GM23338 (cell line): Measurements from ENCODE around the gene MPST. TPM values are rescaled to one million over a fixed set of nuclear protein-coding genes. Genes with fewer than 3 reads are reported as not detected.
A peak's percentile ranks its signal among the peaks of the same experiment; 100 is the strongest.

Experiments used
- ATAC-seq: fragments of 200-7000 bp; cut with Tn5 transposase; 3 replicates; pipeline ENCODE4 v1.9.1; 2020
- DNase-seq: peaks from one replicate; pipeline ENCODE4 v3.0.0-alpha.2; 2015; ENCODE audit warnings: low spot score
- H2AFZ ChIP-seq: fragments of 200-600 bp; sonication (generic); 2 replicates; pipeline ENCODE4 v1.8.0; 2016; ENCODE audit warnings: antibody characterized with exemption, mild to moderate bottlenecking, moderate library complexity
- H3F3A ChIP-seq: fragments of 200-600 bp; sonication (generic); replicated peaks from 2 replicates; pipeline ENCODE4 v1.8.0; 2017; ENCODE audit warnings: antibody characterized with exemption, mixed run types, low read depth
- H3K27ac ChIP-seq: fragments of 200-600 bp; sonication (generic); 2 replicates; pipeline ENCODE4 v1.6.1; 2016; ENCODE audit warnings: low read depth
- H3K27me3 ChIP-seq: fragments of 200-600 bp; sonication (generic); 2 replicates; pipeline ENCODE4 v1.8.0; 2016; ENCODE audit warnings: mild to moderate bottlenecking, mixed run types, moderate library complexity; ENCODE audit not compliant: insufficient read depth
- H3K36me3 ChIP-seq: fragments of 200-600 bp; sonication (generic); 2 replicates; pipeline ENCODE4 v1.8.0; 2016; ENCODE audit warnings: mild to moderate bottlenecking; ENCODE audit not compliant: insufficient read depth
- H3K4me1 ChIP-seq: fragments of 200-600 bp; sonication (generic); 2 replicates; pipeline ENCODE4 v1.8.0; 2016; ENCODE audit warnings: mild to moderate bottlenecking, moderate library complexity; ENCODE audit not compliant: insufficient read depth
- H3K4me2 ChIP-seq: fragments of 200-600 bp; sonication (generic); 2 replicates; pipeline ENCODE4 v1.7.1; 2017; ENCODE audit warnings: mixed run types
- H3K4me3 ChIP-seq: fragments of 200-600 bp; sonication (generic); 2 replicates; pipeline ENCODE4 v1.6.1; 2016; ENCODE audit warnings: mixed run types
- H3K79me2 ChIP-seq: fragments of 200-600 bp; sonication (generic); replicated peaks from 2 replicates; pipeline ENCODE4 v1.8.0; 2017; ENCODE audit warnings: mild to moderate bottlenecking; ENCODE audit not compliant: insufficient read depth
- H3K9me2 ChIP-seq: fragments of 200-600 bp; sonication (generic); 2 replicates; pipeline ENCODE4 v1.8.0; 2017; ENCODE audit not compliant: insufficient read depth
- H4K20me1 ChIP-seq: fragments of 200-600 bp; sonication (generic); replicated peaks from 2 replicates; pipeline ENCODE4 v1.8.0; 2017; ENCODE audit warnings: mild to moderate bottlenecking; ENCODE audit not compliant: insufficient read depth
- H3K27ac Mint-ChIP-seq: 2 replicates; pipeline ENCODE4 v1.8.0; 2020; ENCODE audit warnings: inconsistent platforms, mild to moderate bottlenecking, moderate library complexity, mixed read lengths
- H3K27me3 Mint-ChIP-seq: 3 replicates; pipeline ENCODE4 v1.8.0; 2022; ENCODE audit warnings: low read depth, mild to moderate bottlenecking, moderate library complexity, mixed read lengths, inconsistent platforms; ENCODE audit not compliant: insufficient read depth, poor library complexity
- H3K36me3 Mint-ChIP-seq: 3 replicates; pipeline ENCODE4 v1.8.0; 2021; ENCODE audit warnings: low read depth, mild to moderate bottlenecking, inconsistent platforms, moderate library complexity, mixed read lengths
- H3K4me1 Mint-ChIP-seq: 3 replicates; pipeline ENCODE4 v1.8.0; 2020; ENCODE audit warnings: mild to moderate bottlenecking, inconsistent platforms, mixed read lengths
- H3K4me3 Mint-ChIP-seq: 3 replicates; pipeline ENCODE4 v1.8.0; 2021; ENCODE audit warnings: moderate library complexity, mild to moderate bottlenecking, inconsistent platforms, mixed read lengths
- H3K9me3 Mint-ChIP-seq: 3 replicates; pipeline ENCODE4 v1.8.0; 2020; ENCODE audit warnings: moderate library complexity, mild to moderate bottlenecking, inconsistent platforms, mixed read lengths
- CREB1 ChIP-seq: fragments of 250-450 bp; sonication (Bioruptor Pico); IDR thresholded peaks from 2 replicates; pipeline ENCODE4 v1.5.0; 2020; ENCODE audit warnings: low read depth, mild to moderate bottlenecking, moderate library complexity
- EZH2 ChIP-seq: fragments of 200-600 bp; sonication (generic); IDR thresholded peaks from one replicate; pipeline ENCODE4 v1.8.0; 2017; ENCODE audit warnings: antibody characterized with exemption, mild to moderate bottlenecking, low read depth; ENCODE audit not compliant: unreplicated experiment
- EZH2phosphoT487 ChIP-seq: fragments of 200-600 bp; sonication (generic); IDR thresholded peaks from one replicate; pipeline ENCODE4 v1.8.1; 2018; ENCODE audit warnings: antibody characterized with exemption; ENCODE audit not compliant: unreplicated experiment
- JUNB ChIP-seq: IDR thresholded peaks from one replicate; pipeline ENCODE4 v1.6.1; 2016; ENCODE audit warnings: antibody characterized with exemption; ENCODE audit not compliant: unreplicated experiment
- NANOG ChIP-seq: IDR thresholded peaks from 2 replicates; pipeline ENCODE4 v1.6.1; 2016; ENCODE audit warnings: antibody characterized with exemption, borderline replicate concordance
- POLR2AphosphoS5 ChIP-seq: IDR thresholded peaks from 2 replicates; pipeline ENCODE4 v1.6.1; 2016; ENCODE audit warnings: antibody characterized with exemption, low read depth
- STAT1 ChIP-seq: IDR thresholded peaks from one replicate; pipeline ENCODE4 v1.6.1; 2016; ENCODE audit warnings: antibody characterized with exemption; ENCODE audit not compliant: unreplicated experiment
- ZNF114 ChIP-seq: fragments of 250-450 bp; sonication (Bioruptor Pico); IDR thresholded peaks from 2 replicates; pipeline ENCODE4 v1.5.0; 2020; ENCODE audit warnings: mild to moderate bottlenecking, moderate library complexity
- ZNF331 ChIP-seq: fragments of 250-450 bp; sonication (Bioruptor Pico); IDR thresholded peaks from 2 replicates; pipeline ENCODE4 v1.5.0; 2020; ENCODE audit warnings: low read depth, mild to moderate bottlenecking, moderate library complexity
- polyA plus RNA-seq: library from polyadenylated mRNA; unstranded; fragments of >200 nt; fragmentation: Nextera tagmentation; extraction: Ambion mirVana; gene quantifications from 2 replicates; pipeline ENCODE4 v1.2.1, GENCODE V29; 2016
- total RNA-seq: library from RNA; depleted of rRNA; stranded (reverse); fragments of >200 nt; shearing (Covaris generic); gene quantifications from 2 replicates; pipeline ENCODE4 v1.2.3, GENCODE V29; 2014
- TF ChIP-seq, protein P1 (sequence below): fragments of 250-450 bp; sonication (Bioruptor Pico); IDR thresholded peaks from 2 replicates; pipeline ENCODE4 v1.5.0; 2020; ENCODE audit warnings: mild to moderate bottlenecking, moderate library complexity
- TF ChIP-seq, protein P2 (sequence below), 2 experiments: fragments of 200-600 bp in 1 of 2; sonication (generic) in 1 of 2; conservative IDR thresholded peaks; 2 replicates each; pipeline versions ENCODE4 v1.5.1 to v1.6.1; 2016 to 2017; ENCODE audit warnings: antibody characterized with exemption in 2 of 2, low read depth in 2 of 2, mild to moderate bottlenecking in 2 of 2, moderate library complexity in 1 of 2
- TF ChIP-seq, protein P3 (sequence below): IDR thresholded peaks from one replicate; pipeline ENCODE4 v1.6.1; 2018; ENCODE audit warnings: antibody characterized with exemption; ENCODE audit not compliant: unreplicated experiment
- TF ChIP-seq, protein P4 (sequence below): IDR thresholded peaks from 2 replicates; pipeline ENCODE4 v1.6.1; 2016; ENCODE audit warnings: antibody characterized with exemption

The MPST gene
- total and polyA plus RNA-seq, 2 experiments from 2014 or later, result 86.2 to 158 TPM

DNA sequence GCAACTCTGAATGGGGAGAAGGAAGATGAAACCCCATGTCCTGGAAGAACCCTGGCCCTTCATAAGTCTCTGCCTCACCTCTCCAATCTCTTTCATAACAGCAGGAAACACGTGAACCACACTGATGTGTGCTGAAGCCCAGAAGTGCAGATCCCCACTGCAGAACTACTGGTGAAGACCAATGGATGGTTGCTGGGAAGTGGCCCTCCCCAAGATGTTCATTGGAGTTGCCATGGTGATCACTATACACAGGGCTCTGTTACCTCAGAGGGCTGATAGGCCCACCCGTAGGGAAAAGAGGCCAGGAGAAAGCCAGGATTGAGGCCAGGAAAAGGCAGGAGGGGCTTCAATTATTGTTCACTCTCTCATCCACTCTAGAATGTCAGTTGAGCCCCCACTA lies 11.9 kb upstream of the MPST start:
- no peak overlapping the region for H3K27ac ChIP-seq
- peak; percentile 46 for DNase-seq
- H3K27me3 Mint-ChIP-seq, result peaks cover 21% of the 10 kb centered on the region
- H3K9me2 ChIP-seq, result no peaks in the 10 kb centered on the region
- no peak overlapping the region for H2AFZ ChIP-seq
- H3K4me3 ChIP-seq, result no peak overlapping the region
- H3K27me3 ChIP-seq, result no peaks in the 10 kb centered on the region
- no peaks in the 10 kb centered on the region for H3K36me3 ChIP-seq
- H3K4me3 Mint-ChIP-seq, result no peak overlapping the region
- H3K4me1 Mint-ChIP-seq, result no peaks in the 10 kb centered on the region
- H3K4me1 ChIP-seq, result no peaks in the 10 kb centered on the region
- no peaks in the 10 kb centered on the region; the same call in 2 of the 3 replicates for H3K9me3 Mint-ChIP-seq
- no peaks in the 10 kb centered on the region for H3K36me3 Mint-ChIP-seq
- no peak overlapping the region for H3K4me2 ChIP-seq
- ATAC-seq, result peak; percentile 66
- H4K20me1 ChIP-seq, result no peaks in the 10 kb centered on the region
- no peak overlapping the region for H3K27ac Mint-ChIP-seq
- TF ChIP-seq NANOG (no peak), EZH2phosphoT487 (no peak), POLR2AphosphoS5 (no peak), ZNF114 (CRISPR knock-in tag) (no peak), CREB1 (CRISPR knock-in tag) (no peak), STAT1 (no peak), JUNB (no peak), EZH2 (no peak), ZNF331 (CRISPR knock-in tag) (no peak)
- TF ChIP-seq, protein P1, sequence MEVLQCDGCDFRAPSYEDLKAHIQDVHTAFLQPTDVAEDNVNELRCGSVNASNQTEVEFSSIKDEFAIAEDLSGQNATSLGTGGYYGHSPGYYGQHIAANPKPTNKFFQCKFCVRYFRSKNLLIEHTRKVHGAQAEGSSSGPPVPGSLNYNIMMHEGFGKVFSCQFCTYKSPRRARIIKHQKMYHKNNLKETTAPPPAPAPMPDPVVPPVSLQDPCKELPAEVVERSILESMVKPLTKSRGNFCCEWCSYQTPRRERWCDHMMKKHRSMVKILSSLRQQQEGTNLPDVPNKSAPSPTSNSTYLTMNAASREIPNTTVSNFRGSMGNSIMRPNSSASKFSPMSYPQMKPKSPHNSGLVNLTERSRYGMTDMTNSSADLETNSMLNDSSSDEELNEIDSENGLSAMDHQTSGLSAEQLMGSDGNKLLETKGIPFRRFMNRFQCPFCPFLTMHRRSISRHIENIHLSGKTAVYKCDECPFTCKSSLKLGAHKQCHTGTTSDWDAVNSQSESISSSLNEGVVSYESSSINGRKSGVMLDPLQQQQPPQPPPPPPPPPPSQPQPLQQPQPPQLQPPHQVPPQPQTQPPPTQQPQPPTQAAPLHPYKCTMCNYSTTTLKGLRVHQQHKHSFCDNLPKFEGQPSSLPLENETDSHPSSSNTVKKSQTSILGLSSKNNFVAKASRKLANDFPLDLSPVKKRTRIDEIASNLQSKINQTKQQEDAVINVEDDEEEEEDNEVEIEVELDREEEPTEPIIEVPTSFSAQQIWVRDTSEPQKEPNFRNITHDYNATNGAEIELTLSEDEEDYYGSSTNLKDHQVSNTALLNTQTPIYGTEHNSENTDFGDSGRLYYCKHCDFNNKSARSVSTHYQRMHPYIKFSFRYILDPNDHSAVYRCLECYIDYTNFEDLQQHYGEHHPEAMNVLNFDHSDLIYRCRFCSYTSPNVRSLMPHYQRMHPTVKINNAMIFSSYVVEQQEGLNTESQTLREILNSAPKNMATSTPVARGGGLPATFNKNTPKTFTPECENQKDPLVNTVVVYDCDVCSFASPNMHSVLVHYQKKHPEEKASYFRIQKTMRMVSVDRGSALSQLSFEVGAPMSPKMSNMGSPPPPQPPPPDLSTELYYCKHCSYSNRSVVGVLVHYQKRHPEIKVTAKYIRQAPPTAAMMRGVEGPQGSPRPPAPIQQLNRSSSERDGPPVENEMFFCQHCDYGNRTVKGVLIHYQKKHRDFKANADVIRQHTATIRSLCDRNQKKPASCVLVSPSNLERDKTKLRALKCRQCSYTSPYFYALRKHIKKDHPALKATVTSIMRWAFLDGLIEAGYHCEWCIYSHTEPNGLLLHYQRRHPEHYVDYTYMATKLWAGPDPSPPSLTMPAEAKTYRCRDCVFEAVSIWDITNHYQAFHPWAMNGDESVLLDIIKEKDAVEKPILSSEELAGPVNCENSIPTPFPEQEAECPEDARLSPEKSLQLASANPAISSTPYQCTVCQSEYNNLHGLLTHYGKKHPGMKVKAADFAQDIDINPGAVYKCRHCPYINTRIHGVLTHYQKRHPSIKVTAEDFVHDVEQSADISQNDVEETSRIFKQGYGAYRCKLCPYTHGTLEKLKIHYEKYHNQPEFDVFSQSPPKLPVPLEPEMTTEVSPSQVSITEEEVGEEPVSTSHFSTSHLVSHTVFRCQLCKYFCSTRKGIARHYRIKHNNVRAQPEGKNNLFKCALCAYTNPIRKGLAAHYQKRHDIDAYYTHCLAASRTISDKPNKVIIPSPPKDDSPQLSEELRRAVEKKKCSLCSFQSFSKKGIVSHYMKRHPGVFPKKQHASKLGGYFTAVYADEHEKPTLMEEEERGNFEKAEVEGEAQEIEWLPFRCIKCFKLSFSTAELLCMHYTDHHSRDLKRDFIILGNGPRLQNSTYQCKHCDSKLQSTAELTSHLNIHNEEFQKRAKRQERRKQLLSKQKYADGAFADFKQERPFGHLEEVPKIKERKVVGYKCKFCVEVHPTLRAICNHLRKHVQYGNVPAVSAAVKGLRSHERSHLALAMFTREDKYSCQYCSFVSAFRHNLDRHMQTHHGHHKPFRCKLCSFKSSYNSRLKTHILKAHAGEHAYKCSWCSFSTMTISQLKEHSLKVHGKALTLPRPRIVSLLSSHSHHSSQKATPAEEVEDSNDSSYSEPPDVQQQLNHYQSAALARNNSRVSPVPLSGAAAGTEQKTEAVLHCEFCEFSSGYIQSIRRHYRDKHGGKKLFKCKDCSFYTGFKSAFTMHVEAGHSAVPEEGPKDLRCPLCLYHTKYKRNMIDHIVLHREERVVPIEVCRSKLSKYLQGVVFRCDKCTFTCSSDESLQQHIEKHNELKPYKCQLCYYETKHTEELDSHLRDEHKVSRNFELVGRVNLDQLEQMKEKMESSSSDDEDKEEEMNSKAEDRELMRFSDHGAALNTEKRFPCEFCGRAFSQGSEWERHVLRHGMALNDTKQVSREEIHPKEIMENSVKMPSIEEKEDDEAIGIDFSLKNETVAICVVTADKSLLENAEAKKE, result no peak
- TF ChIP-seq, protein P2, sequence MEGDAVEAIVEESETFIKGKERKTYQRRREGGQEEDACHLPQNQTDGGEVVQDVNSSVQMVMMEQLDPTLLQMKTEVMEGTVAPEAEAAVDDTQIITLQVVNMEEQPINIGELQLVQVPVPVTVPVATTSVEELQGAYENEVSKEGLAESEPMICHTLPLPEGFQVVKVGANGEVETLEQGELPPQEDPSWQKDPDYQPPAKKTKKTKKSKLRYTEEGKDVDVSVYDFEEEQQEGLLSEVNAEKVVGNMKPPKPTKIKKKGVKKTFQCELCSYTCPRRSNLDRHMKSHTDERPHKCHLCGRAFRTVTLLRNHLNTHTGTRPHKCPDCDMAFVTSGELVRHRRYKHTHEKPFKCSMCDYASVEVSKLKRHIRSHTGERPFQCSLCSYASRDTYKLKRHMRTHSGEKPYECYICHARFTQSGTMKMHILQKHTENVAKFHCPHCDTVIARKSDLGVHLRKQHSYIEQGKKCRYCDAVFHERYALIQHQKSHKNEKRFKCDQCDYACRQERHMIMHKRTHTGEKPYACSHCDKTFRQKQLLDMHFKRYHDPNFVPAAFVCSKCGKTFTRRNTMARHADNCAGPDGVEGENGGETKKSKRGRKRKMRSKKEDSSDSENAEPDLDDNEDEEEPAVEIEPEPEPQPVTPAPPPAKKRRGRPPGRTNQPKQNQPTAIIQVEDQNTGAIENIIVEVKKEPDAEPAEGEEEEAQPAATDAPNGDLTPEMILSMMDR (conservative IDR thresholded peaks at IDR 0.05; ENCODE audit: low read depth in 2 of 2), result no peak
- TF ChIP-seq, protein P3, sequence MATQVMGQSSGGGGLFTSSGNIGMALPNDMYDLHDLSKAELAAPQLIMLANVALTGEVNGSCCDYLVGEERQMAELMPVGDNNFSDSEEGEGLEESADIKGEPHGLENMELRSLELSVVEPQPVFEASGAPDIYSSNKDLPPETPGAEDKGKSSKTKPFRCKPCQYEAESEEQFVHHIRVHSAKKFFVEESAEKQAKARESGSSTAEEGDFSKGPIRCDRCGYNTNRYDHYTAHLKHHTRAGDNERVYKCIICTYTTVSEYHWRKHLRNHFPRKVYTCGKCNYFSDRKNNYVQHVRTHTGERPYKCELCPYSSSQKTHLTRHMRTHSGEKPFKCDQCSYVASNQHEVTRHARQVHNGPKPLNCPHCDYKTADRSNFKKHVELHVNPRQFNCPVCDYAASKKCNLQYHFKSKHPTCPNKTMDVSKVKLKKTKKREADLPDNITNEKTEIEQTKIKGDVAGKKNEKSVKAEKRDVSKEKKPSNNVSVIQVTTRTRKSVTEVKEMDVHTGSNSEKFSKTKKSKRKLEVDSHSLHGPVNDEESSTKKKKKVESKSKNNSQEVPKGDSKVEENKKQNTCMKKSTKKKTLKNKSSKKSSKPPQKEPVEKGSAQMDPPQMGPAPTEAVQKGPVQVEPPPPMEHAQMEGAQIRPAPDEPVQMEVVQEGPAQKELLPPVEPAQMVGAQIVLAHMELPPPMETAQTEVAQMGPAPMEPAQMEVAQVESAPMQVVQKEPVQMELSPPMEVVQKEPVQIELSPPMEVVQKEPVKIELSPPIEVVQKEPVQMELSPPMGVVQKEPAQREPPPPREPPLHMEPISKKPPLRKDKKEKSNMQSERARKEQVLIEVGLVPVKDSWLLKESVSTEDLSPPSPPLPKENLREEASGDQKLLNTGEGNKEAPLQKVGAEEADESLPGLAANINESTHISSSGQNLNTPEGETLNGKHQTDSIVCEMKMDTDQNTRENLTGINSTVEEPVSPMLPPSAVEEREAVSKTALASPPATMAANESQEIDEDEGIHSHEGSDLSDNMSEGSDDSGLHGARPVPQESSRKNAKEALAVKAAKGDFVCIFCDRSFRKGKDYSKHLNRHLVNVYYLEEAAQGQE, result no peak
- TF ChIP-seq, protein P4, sequence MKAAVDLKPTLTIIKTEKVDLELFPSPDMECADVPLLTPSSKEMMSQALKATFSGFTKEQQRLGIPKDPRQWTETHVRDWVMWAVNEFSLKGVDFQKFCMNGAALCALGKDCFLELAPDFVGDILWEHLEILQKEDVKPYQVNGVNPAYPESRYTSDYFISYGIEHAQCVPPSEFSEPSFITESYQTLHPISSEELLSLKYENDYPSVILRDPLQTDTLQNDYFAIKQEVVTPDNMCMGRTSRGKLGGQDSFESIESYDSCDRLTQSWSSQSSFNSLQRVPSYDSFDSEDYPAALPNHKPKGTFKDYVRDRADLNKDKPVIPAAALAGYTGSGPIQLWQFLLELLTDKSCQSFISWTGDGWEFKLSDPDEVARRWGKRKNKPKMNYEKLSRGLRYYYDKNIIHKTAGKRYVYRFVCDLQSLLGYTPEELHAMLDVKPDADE, result no peak
- no peaks in the 10 kb centered on the region for H3K79me2 ChIP-seq
- no peaks in the 10 kb centered on the region for H3F3A ChIP-seq
